Keratinocyte (primary cell): Measurements from ENCODE around the gene DCBLD2. TPM values are rescaled to one million over a fixed set of nuclear protein-coding genes. Genes with fewer than 3 reads are reported as not detected.
A peak's percentile ranks its signal among the peaks of the same experiment; 100 is the strongest.

Source experiments
- DNase-seq: peaks from one replicate; pipeline ENCODE4 v3.0.0-alpha.2; 2011; ENCODE audit warnings: low read depth, missing footprints, low spot score
- FAIRE-seq: peaks from 2 replicates; lab custom pipeline; 2011; peaks lifted over from hg19 to GRCh38; lab: Jason Lieb, UNC
- H2AFZ ChIP-seq: 2 replicates; pipeline ENCODE4 v1.6.0; 2012; ENCODE audit warnings: low read length, control low read depth, inconsistent platforms; ENCODE audit not compliant: control insufficient read depth
- H3K27ac ChIP-seq: 2 replicates; pipeline ENCODE4 v1.5.1; 2011; ENCODE audit warnings: low read length; ENCODE audit not compliant: control insufficient read depth, insufficient read depth
- H3K27me3 ChIP-seq: 3 replicates; pipeline ENCODE4 v1.6.0; 2011; ENCODE audit warnings: low read length; ENCODE audit not compliant: control insufficient read depth, insufficient read depth; ENCODE audit errors: extremely low read depth
- H3K36me3 ChIP-seq, 2 experiments: 2 replicates in 1 of 2; 3 replicates in 1 of 2; pipeline ENCODE4 v1.5.1; 2011; ENCODE audit warnings: low read length in 2 of 2, mild to moderate bottlenecking in 1 of 2; ENCODE audit not compliant: control insufficient read depth in 2 of 2, insufficient read depth in 2 of 2; ENCODE audit errors: extremely low read depth in 1 of 2
- H3K4me1 ChIP-seq: 3 replicates; pipeline ENCODE4 v1.5.1; 2011; ENCODE audit warnings: low read length; ENCODE audit not compliant: control insufficient read depth, insufficient read depth; ENCODE audit errors: extremely low read depth
- H3K4me2 ChIP-seq: 3 replicates; pipeline ENCODE4 v1.6.0; 2011; ENCODE audit warnings: low read depth, low read length; ENCODE audit not compliant: control insufficient read depth, insufficient read depth; ENCODE audit errors: extremely low read depth
- H3K4me3 ChIP-seq, 3 experiments: fragments of 200-600 bp in 1 of 3; sonication (generic) in 1 of 3; 2 replicates in 2 of 3; 3 replicates in 1 of 3; pipeline ENCODE4 v1.5.1; 2011 to 2016; ENCODE audit warnings: low read length in 3 of 3, mild to moderate bottlenecking in 3 of 3, control low read depth in 2 of 3, inconsistent platforms in 1 of 3, low read depth in 1 of 3, mixed read lengths in 1 of 3, mixed run types in 1 of 3, moderate library complexity in 1 of 3; ENCODE audit not compliant: control insufficient read depth in 2 of 3, insufficient read depth in 2 of 3; ENCODE audit errors: extremely low read depth in 1 of 3
- H3K79me2 ChIP-seq: 2 replicates; pipeline ENCODE4 v1.6.0; 2012; ENCODE audit warnings: low read length; ENCODE audit not compliant: control insufficient read depth, insufficient read depth
- H3K9ac ChIP-seq: 3 replicates; pipeline ENCODE4 v1.6.0; 2011; ENCODE audit warnings: low read length; ENCODE audit not compliant: control insufficient read depth, insufficient read depth; ENCODE audit errors: extremely low read depth
- H3K9me1 ChIP-seq: 3 replicates; pipeline ENCODE4 v1.6.0; 2011; ENCODE audit warnings: low read length; ENCODE audit not compliant: control insufficient read depth, insufficient read depth; ENCODE audit errors: extremely low read depth
- H3K9me3 ChIP-seq: 2 replicates; pipeline ENCODE4 v1.5.1; 2012; ENCODE audit warnings: low read depth, low read length; ENCODE audit not compliant: control insufficient read depth
- H4K20me1 ChIP-seq: 3 replicates; pipeline ENCODE4 v1.6.0; 2011; ENCODE audit warnings: low read length; ENCODE audit not compliant: control insufficient read depth, insufficient read depth; ENCODE audit errors: extremely low read depth
- EZH2 ChIP-seq: IDR thresholded peaks from one replicate; pipeline ENCODE4 v1.6.1; 2012; ENCODE audit warnings: inconsistent platforms, mild to moderate bottlenecking, low read length, moderate library complexity
- dilution Hi-C: fragments of 300-500 bp; cut with MboI; formaldehyde crosslinking; loops from one replicate; pipeline ENCODE4 v1.7.0; 2020; ENCODE audit warnings: low sequenced_read_pairs; ENCODE audit not compliant: extremely low pct_ligation_motif_present
- polyA plus RNA-seq, 5 experiments: library from polyadenylated mRNA; depleted of rRNA in 3 of 5; stranded (reverse) in 3 of 5; stranded (forward) in 1 of 5; unstranded in 1 of 5; fragments of >200 nt; gene quantifications; 1 replicate in 1 of 5; 2 replicates in 3 of 5; 3 replicates in 1 of 5; pipeline versions ENCODE4 v1.2.1 to v1.2.3, GENCODE V29; 2011 to 2012; ENCODE audit warnings: missing spikeins in 2 of 5, low read depth in 1 of 5, low replicate concordance in 1 of 5
- TF ChIP-seq, protein P1 (sequence below), 3 experiments: IDR thresholded peaks in 1 of 3; conservative IDR thresholded peaks in 1 of 3; optimal IDR thresholded peaks in 1 of 3; 2 replicates in 2 of 3; 3 replicates in 1 of 3; pipeline versions ENCODE3 to v1.5.1; 2011; ENCODE audit warnings: low read length in 3 of 3, mild to moderate bottlenecking in 3 of 3, moderate library complexity in 2 of 3, control low read depth in 1 of 3, inconsistent platforms in 1 of 3; ENCODE audit not compliant: insufficient read depth in 2 of 3; ENCODE audit errors: extremely low read depth in 1 of 3

The DCBLD2 gene
- polyA plus RNA-seq, 1 donor (not counting 4 experiments of a cell fraction or from before 2014, with no cell fraction given): 465 TPM

DNA sequence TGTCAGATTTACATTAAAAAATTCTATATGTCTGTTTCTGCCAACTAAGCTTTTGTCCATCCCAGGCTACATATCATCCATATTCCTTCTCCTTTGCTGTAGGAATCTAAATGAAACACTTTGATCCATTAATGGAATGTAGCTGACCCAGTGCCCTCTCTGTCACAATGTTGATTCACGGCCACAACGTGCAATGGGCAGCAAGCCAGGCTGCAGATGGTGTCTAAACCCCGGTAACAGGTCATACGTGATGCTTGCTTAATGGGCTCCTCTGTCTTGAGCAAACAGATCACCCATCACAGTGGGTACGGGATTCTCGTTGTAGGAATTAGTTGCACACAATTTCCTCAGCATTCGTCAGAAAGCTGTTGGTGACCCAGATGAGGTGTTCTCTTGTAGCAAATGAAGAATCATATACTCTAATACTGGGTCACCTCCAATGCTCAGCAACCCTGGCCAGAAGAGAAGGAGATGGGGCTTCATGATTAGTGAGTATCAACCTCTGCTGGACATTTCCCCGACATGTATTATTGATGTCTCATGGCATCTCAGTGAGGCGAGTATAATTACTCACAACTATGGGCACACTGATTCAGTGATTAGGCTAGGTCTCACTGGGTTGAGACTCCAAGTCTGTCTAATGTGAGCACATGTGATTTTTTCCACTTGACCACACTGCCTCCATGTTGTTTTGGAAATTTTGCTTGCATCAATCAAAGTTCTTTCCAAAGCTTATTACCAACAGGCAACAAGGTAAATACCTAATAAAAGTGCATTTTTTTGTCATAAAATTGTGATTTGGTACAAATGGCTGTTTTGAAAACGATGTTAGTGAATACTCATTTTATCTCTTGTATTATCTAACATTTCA, 12.9 kb upstream of the DCBLD2 start:
- H3K27me3 ChIP-seq: no peaks in the 10 kb centered on the region
- FAIRE-seq (peak; percentile 41), DNase-seq (no peak)
- H3K36me3 ChIP-seq: no peaks in the 10 kb centered on the region
- H2AFZ ChIP-seq: no peak overlapping the region
- no peaks in the 10 kb centered on the region for H3K79me2 ChIP-seq
- no peak overlapping the region for H3K4me2 ChIP-seq
- TF ChIP-seq EZH2: no peak
- TF ChIP-seq, protein P1, sequence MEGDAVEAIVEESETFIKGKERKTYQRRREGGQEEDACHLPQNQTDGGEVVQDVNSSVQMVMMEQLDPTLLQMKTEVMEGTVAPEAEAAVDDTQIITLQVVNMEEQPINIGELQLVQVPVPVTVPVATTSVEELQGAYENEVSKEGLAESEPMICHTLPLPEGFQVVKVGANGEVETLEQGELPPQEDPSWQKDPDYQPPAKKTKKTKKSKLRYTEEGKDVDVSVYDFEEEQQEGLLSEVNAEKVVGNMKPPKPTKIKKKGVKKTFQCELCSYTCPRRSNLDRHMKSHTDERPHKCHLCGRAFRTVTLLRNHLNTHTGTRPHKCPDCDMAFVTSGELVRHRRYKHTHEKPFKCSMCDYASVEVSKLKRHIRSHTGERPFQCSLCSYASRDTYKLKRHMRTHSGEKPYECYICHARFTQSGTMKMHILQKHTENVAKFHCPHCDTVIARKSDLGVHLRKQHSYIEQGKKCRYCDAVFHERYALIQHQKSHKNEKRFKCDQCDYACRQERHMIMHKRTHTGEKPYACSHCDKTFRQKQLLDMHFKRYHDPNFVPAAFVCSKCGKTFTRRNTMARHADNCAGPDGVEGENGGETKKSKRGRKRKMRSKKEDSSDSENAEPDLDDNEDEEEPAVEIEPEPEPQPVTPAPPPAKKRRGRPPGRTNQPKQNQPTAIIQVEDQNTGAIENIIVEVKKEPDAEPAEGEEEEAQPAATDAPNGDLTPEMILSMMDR (optimal IDR thresholded peaks at IDR 0.05 in 1 of 3, IDR thresholded peaks at IDR 0.05 in 1 of 3, conservative IDR thresholded peaks at IDR 0.05 in 1 of 3; ENCODE audit: extremely low read depth in 1 of 3, insufficient read depth in 2 of 3, low read length in 3 of 3): no peak
- dilution Hi-C loops: no loop called here
- H3K9me3 ChIP-seq: no peaks in the 10 kb centered on the region
- no peaks in the 10 kb centered on the region for H4K20me1 ChIP-seq
- no peak overlapping the region for H3K27ac ChIP-seq
- no peaks in the 10 kb centered on the region for H3K9me1 ChIP-seq
- no peak overlapping the region for H3K4me3 ChIP-seq
- H3K9ac ChIP-seq: no peak overlapping the region
- H3K4me1 ChIP-seq: no peaks in the 10 kb centered on the region

DNA sequence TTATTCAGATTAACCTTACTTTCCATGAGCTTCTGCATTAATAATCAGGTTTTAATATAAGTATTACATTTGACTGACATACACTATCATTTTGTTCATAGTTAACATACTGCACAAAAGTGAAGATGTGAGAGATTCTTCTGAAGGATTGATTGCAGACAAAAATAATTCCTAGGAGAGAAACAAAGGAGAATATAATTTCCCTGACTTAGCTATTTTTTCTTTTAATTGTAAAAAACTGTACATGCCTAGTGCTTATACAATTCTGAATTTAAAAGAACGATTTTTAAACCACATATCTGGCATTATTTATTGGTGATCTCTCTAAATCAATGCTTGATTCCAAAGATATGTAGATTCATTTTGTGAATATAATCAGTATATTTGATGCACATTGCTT, 11.0 kb upstream of the DCBLD2 start:
- no peak for DNase-seq
- no peak for FAIRE-seq
- H3K27me3 ChIP-seq: no peaks in the 10 kb centered on the region
- H3K36me3 ChIP-seq: no peaks in the 10 kb centered on the region
- no peaks in the 10 kb centered on the region for H3K79me2 ChIP-seq
- no peak overlapping the region for H3K9ac ChIP-seq
- dilution Hi-C loops: no loop called here
- H3K4me1 ChIP-seq: no peaks in the 10 kb centered on the region
- H3K4me2 ChIP-seq: no peak overlapping the region
- H3K4me3 ChIP-seq: no peak overlapping the region
- H3K27ac ChIP-seq: no peak overlapping the region
- H2AFZ ChIP-seq: no peak overlapping the region
- H3K9me1 ChIP-seq: no peaks in the 10 kb centered on the region
- no peaks in the 10 kb centered on the region for H3K9me3 ChIP-seq
- no peaks in the 10 kb centered on the region for H4K20me1 ChIP-seq
- no peak for TF ChIP-seq EZH2
- TF ChIP-seq, protein P1 (optimal IDR thresholded peaks at IDR 0.05 in 1 of 3, IDR thresholded peaks at IDR 0.05 in 1 of 3, conservative IDR thresholded peaks at IDR 0.05 in 1 of 3; ENCODE audit: extremely low read depth in 1 of 3, insufficient read depth in 2 of 3, low read length in 3 of 3): no peak
